ENCODE data around the gene DHX29. TPM values are rescaled to one million over a fixed set of nuclear protein-coding genes. Genes with fewer than 3 reads are reported as not detected.

DHX29 gene
- total and polyA plus RNA-seq, 2 donors (not counting 1 experiment from before 2014, with no cell fraction given), result 3.9 to 18.1 TPM

- POLR2A ChIA-PET, result no interaction called here
- peak within 1 kb of the TSS; percentile 34 for H3K27ac Mint-ChIP-seq
Observed at GRCh38 chr5:55232985-55233928, 74.2 kb downstream of the DHX29 start, which contains the start of gene CCNO. TSS of gene CCNO (minus strand) at chr5:55233608. CDS start at chr5:55233523, 85 bp downstream.

More at GRCh38 chr5:55232985-55233928, 74.2 kb downstream of the DHX29 start, which contains the start of gene CCNO:
- Histone ChIP-seq H3K9ac (ENCODE audit: low read length) (peak within 1 kb of the TSS; percentile 74), H3K36me3 (replicated peaks in 1 of 2; ENCODE audit: control extremely low read depth in 1 of 2, control insufficient read depth in 1 of 2, extremely low read depth in 1 of 2, insufficient read depth in 2 of 2, low read length in 1 of 2) (no peaks in the 10 kb centered on the region), H3K27ac (ENCODE audit: low read length in 2 of 2) (no peak within 1 kb of the TSS), H2AFZ (ENCODE audit: insufficient read depth, low read depth, low read length, poor library complexity, severe bottlenecking) (peak within 1 kb of the TSS; percentile 82), H3K4me1 (ENCODE audit: control insufficient read depth in 2 of 2, insufficient read depth in 2 of 2, low read length in 2 of 2) (peaks cover 37 to 43% of the 10 kb centered on the region in 2 donors), H3K79me2 (ENCODE audit: control insufficient read depth, insufficient read depth, low read length) (no peaks in the 10 kb centered on the region), H3K27me3 (replicated peaks in 1 of 4; ENCODE audit: control extremely low read depth in 1 of 4, control insufficient read depth in 3 of 4, insufficient read depth in 4 of 4, low read length in 3 of 4) (peaks cover 4 to 75% (median 54%) of the 10 kb centered on the region in 4 experiments), H3K4me2 (replicated peaks; ENCODE audit: low read depth, low read length, poor library complexity, severe bottlenecking) (peak within 1 kb of the TSS; percentile 100), H3K4me3 (ENCODE audit: control extremely low read depth in 1 of 5, extremely low read depth in 1 of 5, insufficient read depth in 1 of 5, low read depth in 2 of 5, low read length in 4 of 5) (peak within 1 kb of the TSS; percentile 38 to 81 (median 55)), H3K9me3 (ENCODE audit: control extremely low read depth in 1 of 3, control insufficient read depth in 2 of 3, insufficient read depth in 1 of 3, low read length in 2 of 3) (peaks cover 0 to 21% (median 0%) of the 10 kb centered on the region in 3 donors), H4K20me1 (ENCODE audit: control insufficient read depth, insufficient read depth, low read length, poor library complexity, severe bottlenecking) (no peaks in the 10 kb centered on the region)
- Mint-ChIP-seq H3K4me1 (peaks cover 30% of the 10 kb centered on the region), H3K27me3 (peaks cover 66% of the 10 kb centered on the region), H3K9me3 (ENCODE audit: insufficient read depth) (no peaks in the 10 kb centered on the region), H3K4me3 (peak within 1 kb of the TSS; percentile 91)
- peak; percentile 77 for DNase-seq
- CTCF ChIA-PET, result interaction anchor here (0.5 to 2.0 kb wide), 4 partner anchors 60 to 1993 kb away, joined by 3 to 7 read pairs (median 4); partner anchors contain the start of gene CDC20B
- WGBS (ENCODE audit: insufficient coverage), result under 1% methylated on average over 104 of the region's 106 CpGs
- peak; percentile 63 for ATAC-seq (ENCODE audit: low read depth)
- intact Hi-C loops (cut with micrococcal nuclease), result loop anchor here (2.0 to 5.0 kb wide), 2 partner anchors 60 to 74 kb away; partner anchors contain the start of genes CDC20B, DHX29 and MTREX
- no peak for TF ChIP-seq EZH2 (IDR thresholded peaks at IDR 0.05; ENCODE audit: borderline replicate concordance, insufficient read depth, low read depth, low read length, poor library complexity, severe bottlenecking)
- TF ChIP-seq, protein P1, sequence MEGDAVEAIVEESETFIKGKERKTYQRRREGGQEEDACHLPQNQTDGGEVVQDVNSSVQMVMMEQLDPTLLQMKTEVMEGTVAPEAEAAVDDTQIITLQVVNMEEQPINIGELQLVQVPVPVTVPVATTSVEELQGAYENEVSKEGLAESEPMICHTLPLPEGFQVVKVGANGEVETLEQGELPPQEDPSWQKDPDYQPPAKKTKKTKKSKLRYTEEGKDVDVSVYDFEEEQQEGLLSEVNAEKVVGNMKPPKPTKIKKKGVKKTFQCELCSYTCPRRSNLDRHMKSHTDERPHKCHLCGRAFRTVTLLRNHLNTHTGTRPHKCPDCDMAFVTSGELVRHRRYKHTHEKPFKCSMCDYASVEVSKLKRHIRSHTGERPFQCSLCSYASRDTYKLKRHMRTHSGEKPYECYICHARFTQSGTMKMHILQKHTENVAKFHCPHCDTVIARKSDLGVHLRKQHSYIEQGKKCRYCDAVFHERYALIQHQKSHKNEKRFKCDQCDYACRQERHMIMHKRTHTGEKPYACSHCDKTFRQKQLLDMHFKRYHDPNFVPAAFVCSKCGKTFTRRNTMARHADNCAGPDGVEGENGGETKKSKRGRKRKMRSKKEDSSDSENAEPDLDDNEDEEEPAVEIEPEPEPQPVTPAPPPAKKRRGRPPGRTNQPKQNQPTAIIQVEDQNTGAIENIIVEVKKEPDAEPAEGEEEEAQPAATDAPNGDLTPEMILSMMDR (IDR thresholded peaks at IDR 0.05), result no peak
